Measurements from ENCODE around the gene COL6A2.

GRCh38 chr21:46159390-46159789 lies 61.5 kb downstream of the COL6A2 start:
- TF ChIP-seq CTCF (IDR thresholded peaks at IDR 0.05) (no peak), EZH2 (IDR thresholded peaks at IDR 0.05; ENCODE audit: borderline replicate concordance, insufficient read depth, low read depth, low read length, poor library complexity, severe bottlenecking) (no peak)

Measured in B cell (primary cell).